HG03442 (cell line): Measurements from ENCODE around the gene MAF.

Experiments
- ATAC-seq: cut with Tn5 transposase; IDR thresholded peaks from one replicate; pipeline ENCODE4 v1.9.1; 2021; ENCODE audit warnings: mild to moderate bottlenecking, moderate library complexity; ENCODE audit not compliant: unreplicated experiment

MAF gene

GRCh38 chr16:79547085-79547484, 53.5 kb downstream of the MAF start:
- ATAC-seq, result no peak
